COLO668 (cell line): Measurements from ENCODE around the gene FNBP1.

Experiments used
- DNase-seq: peaks from one replicate; lab custom pipeline; 2025; ENCODE audit not compliant: unreplicated experiment; lab: John Stamatoyannopoulos, UW

Gene FNBP1

DNA sequence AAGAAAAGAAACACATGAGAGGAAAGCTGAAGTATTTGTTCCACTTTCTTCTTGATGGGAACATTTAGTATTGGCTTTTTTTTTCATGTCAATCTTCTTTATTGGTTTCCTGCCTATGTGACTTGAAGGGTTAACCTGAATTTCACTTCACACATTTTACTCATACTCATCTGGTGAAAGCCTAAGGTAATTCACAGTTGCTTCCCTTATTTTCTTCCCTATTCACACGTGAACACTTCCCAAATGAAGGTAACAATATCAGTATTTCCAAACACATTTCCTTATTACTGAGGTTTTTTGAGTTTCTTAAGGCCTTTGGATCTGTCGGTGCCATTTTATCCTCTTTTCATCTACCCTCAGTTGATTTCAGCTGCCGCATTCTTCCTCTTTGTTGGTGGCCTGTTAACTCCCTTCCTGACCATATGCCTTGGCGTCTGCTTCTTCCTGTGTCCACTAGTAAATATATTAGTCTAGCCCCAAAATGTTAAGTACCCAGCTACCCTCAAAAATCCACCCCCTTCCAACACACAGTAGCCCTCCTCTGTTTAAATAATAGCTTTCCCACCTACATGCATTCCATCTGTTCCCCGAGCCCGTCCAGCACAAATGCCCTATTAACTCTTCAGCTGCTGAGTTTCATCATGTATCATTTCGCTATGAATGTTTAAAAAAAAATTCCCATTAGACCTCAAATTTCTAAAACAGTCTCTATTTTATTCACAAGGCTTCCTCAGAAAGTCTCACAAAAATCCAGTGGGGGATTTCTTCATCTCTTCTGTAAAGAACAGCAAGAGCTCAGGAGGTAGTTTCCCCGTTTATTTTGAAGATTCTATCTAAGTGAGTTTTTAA is 110.5 kb downstream of the FNBP1 start:
- DNase-seq = no peak

DNA sequence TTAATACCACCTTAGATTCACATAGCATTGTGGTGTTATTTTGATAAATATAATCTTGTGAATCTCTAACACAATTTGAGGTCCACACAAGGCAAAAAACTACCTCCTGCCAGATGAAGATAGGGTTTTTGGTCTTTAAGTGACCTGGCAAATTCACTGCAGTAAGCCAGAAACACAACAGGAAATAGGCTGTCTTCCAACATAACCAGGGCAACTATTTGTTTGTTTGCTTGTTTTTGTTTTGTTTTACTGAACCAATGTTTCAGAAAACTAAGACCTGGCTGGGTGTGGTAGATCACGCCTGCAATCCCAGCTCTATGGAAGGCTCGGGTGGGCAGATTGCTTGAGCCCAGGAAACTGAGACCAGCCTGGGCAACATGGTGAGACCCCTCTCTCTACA is 112.2 kb downstream of the FNBP1 start:
- DNase-seq = no peak

DNA sequence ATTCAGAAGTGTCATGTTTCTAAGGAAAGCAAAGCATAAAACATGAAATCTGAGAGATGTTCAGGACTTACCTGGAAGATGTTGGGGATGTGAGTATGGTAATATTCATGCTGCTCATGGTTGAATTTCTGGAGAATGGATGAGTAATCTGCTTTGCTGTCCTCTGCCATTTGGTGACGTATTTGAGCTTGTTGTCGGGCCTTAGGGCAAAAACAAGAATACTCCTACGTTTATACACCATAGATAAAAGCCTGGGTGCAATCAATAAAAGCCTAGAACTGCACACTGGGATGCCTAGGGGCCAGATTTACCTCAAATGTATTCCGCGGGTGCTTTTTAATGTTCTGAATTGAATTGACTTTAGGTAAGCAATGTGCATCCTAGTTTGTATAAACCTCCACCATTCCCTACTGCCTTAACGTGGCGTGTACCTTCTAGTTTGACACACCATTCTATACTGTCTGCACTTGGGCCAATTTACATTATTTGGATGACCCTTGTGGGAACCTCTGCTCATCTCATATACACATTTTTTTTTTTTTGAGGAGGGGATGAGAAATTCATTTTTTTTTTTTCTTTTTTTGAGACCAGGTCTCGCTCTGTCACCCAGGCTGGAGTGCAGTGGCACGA is 113.4 kb downstream of the FNBP1 start:
- no peak for DNase-seq

GRCh38 chr9:129923589-129923988 is 119.4 kb downstream of the FNBP1 start:
- DNase-seq = no peak

GRCh38 chr9:129921905-129922304 is 121.1 kb downstream of the FNBP1 start:
- no peak for DNase-seq

DNA sequence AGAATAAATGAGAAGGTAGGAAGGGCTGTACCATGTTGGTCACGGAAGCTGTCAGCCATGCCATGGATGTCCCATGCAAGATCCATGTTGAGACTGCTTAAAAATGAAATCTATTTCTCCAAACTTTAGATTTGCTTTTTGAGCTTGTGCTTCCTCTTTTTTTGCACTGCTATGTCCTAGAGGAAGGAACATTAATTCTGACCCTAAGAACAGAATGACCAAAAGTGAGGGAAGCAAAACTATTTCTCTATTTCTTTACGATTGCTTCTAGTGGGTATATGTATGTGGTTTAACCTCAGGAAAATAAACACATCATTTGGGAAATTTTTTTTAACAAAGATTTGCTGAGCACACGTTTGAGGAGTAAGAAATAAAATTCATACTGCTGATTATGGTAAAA is 123.1 kb downstream of the FNBP1 start:
- no peak for DNase-seq

DNA sequence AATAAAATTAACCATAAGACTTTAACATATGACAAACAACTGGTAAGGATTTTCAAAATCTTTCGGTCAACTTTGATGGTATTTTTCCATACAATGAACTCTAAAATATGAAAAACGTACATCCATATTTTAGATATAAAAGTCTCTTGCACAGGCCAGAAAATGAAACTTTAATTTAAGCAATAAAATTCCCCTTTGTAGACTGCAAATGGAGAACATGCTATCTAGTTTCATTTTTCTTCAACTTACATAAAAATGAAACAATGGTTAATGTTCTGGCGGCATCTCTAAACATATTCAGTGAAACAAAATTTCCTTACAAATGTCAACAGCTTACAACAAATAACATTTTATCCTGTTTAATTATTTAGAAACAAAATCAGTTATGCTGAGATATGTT is 123.7 kb downstream of the FNBP1 start:
- DNase-seq = no peak

GRCh38 chr9:129918296-129918950 is 124.6 kb downstream of the FNBP1 start:
- DNase-seq = no peak

- DNase-seq = no peak
Observed at GRCh38 chr9:129916707-129917106, 126.3 kb downstream of the FNBP1 start.

DNA sequence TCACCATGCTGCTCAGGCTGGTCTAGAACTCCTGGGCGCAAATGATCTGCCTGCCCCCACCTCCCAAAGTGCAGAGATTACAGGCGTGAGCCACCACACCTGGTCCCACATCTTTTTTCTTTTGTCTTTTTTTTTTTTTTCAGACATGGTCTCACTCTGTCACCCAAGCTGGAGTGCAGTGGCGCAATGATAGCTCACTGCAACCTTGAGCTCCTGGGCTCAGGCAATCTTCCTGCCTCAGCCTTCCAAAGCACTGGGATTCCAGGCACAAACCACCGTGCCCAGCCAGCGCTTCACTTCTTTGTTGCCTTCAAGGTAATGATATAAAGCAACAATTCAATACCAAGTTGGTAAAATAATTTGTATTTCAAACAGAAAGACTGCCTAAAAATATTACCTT is 128.9 kb downstream of the FNBP1 start:
- DNase-seq = no peak

DNA sequence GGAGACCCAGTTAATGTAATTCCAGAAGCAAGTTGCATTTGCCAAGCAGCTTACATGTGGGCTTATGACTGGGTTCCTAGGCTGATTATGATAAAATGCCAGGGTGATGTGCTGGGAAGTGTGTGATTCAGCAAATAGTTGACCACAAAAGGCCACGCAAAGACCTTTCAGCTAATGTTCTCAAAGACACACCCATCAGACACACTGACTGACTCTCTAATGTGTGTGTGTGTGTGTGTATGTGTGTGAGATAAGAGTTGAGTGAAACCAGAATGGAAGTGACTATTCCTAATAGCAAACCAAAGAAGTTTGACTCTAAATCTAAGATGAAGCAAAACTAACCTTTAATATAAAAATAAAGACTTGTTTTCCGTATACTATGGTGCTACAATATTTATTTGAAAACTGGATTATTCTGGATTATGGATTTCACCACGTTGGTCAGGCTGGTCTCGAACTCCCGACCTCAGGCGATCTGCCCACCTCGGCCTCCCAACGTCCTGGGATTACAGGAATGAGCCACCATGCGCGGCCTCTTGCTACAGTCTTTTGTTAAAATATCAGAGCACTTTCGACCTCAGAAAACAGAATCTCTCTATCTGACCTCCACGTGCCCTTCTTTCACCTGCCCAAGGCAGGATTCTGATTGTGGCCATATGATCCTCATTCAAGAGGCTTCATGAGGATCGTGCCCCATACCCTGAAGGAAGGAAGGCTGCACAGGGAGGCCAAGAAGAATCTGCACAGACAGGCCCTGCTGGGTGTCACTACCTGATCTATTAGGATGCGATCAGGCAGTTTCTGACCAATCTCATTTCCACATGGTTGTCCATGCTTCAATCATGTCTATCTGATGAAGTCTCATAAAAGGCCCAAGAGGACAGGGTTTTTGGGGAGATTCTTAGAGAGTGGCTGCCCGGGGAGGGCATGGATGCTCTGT is 132.1 kb downstream of the FNBP1 start:
- no peak for DNase-seq

- no peak for DNase-seq
Observed at GRCh38 chr9:129909851-129910250, 133.1 kb downstream of the FNBP1 start.

- no peak for DNase-seq
Observed at GRCh38 chr9:129908906-129909305, 134.1 kb downstream of the FNBP1 start.

DNA sequence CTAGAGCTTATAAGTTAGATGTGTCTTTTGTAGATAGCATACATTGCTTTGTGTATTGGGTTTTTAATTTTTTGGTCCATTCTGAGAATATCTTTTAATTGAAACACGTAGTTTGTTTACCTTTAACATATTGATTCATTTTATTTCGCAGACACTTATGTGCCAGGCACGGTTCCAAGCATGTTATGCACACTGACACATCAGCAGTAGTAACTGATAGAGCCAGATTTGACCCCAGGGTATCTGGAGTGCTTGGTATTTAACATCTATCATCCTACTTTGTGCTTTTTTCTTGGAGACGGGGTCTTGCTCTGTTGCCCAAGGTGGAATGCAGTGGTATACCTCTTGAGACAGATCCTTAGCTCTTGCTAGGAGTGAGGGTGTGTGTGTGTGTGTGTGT is 135.8 kb downstream of the FNBP1 start:
- DNase-seq = no peak

- DNase-seq = no peak
Observed at GRCh38 chr9:129906298-129906697, 136.7 kb downstream of the FNBP1 start.

GRCh38 chr9:129904734-129905133 is 138.3 kb downstream of the FNBP1 start:
- no peak for DNase-seq

DNA sequence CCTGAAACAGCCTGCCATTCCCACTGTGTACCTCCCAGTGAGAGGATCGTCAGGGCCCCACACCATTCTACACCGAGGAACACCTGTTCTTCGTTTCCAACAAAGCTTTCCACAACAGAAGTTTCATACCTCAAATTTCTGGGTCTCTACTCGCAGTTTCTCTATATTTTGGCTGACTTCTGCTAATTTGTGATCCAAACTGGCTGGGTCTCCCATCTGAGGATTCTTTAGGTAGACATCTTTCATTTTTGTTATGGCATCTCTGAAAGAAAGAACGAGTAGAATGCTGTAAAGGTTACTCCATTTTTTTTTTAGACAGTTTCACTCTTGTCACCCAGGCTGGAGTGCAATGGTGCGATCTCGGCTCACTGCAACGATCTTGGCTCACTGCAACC is 140.3 kb downstream of the FNBP1 start:
- DNase-seq = no peak

- DNase-seq = no peak
Observed at GRCh38 chr9:129901993-129902739, 140.8 kb downstream of the FNBP1 start.

DNA sequence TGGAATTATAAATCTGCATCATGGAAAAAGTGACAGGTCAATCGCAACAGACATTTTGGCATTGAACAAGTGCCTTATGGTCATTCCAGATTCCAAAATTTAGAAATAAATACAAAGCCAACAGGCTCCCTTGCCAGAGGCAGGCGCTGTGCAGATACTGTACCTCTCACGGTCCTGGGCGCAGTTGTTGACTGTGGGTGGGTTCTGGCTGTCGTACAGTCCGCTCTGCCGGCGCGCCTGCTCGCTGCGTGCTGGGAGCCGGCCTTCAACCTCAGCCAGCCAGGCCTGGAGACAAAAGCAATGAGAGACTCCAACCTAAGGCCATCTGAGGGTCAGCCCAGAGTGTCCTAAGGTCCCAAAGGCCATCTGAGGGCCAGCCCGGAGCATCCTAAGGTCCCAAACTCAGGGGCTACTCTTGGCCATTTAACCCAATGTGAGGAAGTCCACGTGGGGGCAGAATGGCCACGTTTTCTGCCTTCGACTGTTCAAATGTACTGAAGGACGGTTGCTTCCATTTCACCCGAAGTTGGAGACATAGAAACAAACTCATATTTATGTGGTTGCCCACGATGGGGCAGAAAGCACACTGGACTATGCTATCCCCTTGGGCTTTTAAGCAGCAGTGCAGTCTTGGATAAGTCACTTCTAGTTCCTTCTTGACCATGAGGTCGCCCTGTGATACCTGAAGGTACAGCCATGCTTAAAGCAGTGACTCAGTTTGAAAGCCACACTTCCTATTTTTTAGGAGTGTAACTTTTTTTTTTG is 142.5 kb downstream of the FNBP1 start:
- DNase-seq = no peak

GRCh38 chr9:129899620-129900019 is 143.4 kb downstream of the FNBP1 start:
- DNase-seq = no peak
